Neural cell (in vitro differentiated cells): ENCODE results near the gene SLC12A1. TPM values are rescaled to one million over a fixed set of nuclear protein-coding genes. Genes with fewer than 3 reads are reported as not detected.

Source experiments
- H2AFZ ChIP-seq: fragments of 200-600, 300-800 bp; sonication (generic), shearing (Covaris generic); 2 replicates; pipeline ENCODE4 v1.6.0; 2014; ENCODE audit warnings: low read depth, mild to moderate bottlenecking, antibody characterized with exemption, low read length, moderate library complexity
- H3F3A ChIP-seq: fragments of 200-600 bp; shearing (Covaris generic); 2 replicates; pipeline ENCODE4 v1.6.1; 2016; ENCODE audit warnings: mild to moderate bottlenecking, moderate library complexity, mixed read lengths, antibody characterized with exemption, low read length; ENCODE audit not compliant: insufficient read depth, poor library complexity, severe bottlenecking
- H3K27ac ChIP-seq: fragments of 200-600, 300-800 bp; sonication (generic), shearing (Covaris generic); 2 replicates; pipeline ENCODE4 v1.5.1; 2014; ENCODE audit warnings: mild to moderate bottlenecking, low read length, moderate library complexity
- H3K27me3 ChIP-seq: fragments of 300-800, 200-600 bp; sonication (generic), shearing (Covaris generic); 2 replicates; pipeline ENCODE4 v1.6.0; 2014; ENCODE audit warnings: mild to moderate bottlenecking, low read depth, low read length, moderate library complexity; ENCODE audit not compliant: insufficient read depth
- H3K36me3 ChIP-seq: fragments of 300-800, 200-600 bp; sonication (generic), shearing (Covaris generic); 2 replicates; pipeline ENCODE4 v1.5.1; 2014; ENCODE audit warnings: mild to moderate bottlenecking, antibody characterized with exemption, low read length, moderate library complexity; ENCODE audit not compliant: insufficient read depth
- H3K4me2 ChIP-seq: fragments of 300-800, 200-600 bp; sonication (generic), shearing (Covaris generic); 2 replicates; pipeline ENCODE4 v1.6.0; 2014; ENCODE audit warnings: mild to moderate bottlenecking, low read length
- H3K4me3 ChIP-seq: fragments of 300-800, 200-600 bp; sonication (generic), shearing (Covaris generic); 2 replicates; pipeline ENCODE4 v1.5.1; 2014; ENCODE audit warnings: mild to moderate bottlenecking, low read length, moderate library complexity
- H3K79me2 ChIP-seq: fragments of 200-600 bp; shearing (Covaris generic); replicated peaks from 2 replicates; pipeline ENCODE4 v1.6.0; 2014; ENCODE audit warnings: mild to moderate bottlenecking, low read length, moderate library complexity; ENCODE audit not compliant: insufficient read depth
- H3K9ac ChIP-seq: fragments of 300-800, 200-600 bp; sonication (generic), shearing (Covaris generic); 2 replicates; pipeline ENCODE4 v1.6.1; 2016; ENCODE audit warnings: mild to moderate bottlenecking, low read length, mixed read lengths
- H3K9me2 ChIP-seq: fragments of 200-600 bp; shearing (Covaris generic); 2 replicates; pipeline ENCODE4 v1.6.1; 2016; ENCODE audit warnings: mild to moderate bottlenecking, low read length, mixed read lengths; ENCODE audit not compliant: insufficient read depth
- H3K9me3 ChIP-seq: fragments of 200-600, 300-800 bp; sonication (generic), shearing (Covaris generic); 2 replicates; pipeline ENCODE4 v1.6.1; 2016; ENCODE audit warnings: mild to moderate bottlenecking, mixed run types, low read length, moderate library complexity, mixed read lengths
- H4K20me1 ChIP-seq: fragments of 200-600 bp; shearing (Covaris generic); 2 replicates; pipeline ENCODE4 v1.6.1; 2016; ENCODE audit warnings: mild to moderate bottlenecking, mixed run types; ENCODE audit not compliant: insufficient read depth
- EP300 ChIP-seq: fragments of 450-650 bp; conservative IDR thresholded peaks from 2 replicates; pipeline ENCODE4 v1.6.1; 2014; ENCODE audit warnings: antibody characterized with exemption, mild to moderate bottlenecking, moderate library complexity; ENCODE audit not compliant: poor library complexity, severe bottlenecking
- EZH2 ChIP-seq: fragments of 200-600, 300-800 bp; shearing (Covaris generic), sonication (generic); IDR thresholded peaks from 2 replicates; pipeline ENCODE4 v1.6.1; 2014; ENCODE audit warnings: antibody characterized with exemption, low read length, borderline replicate concordance, mild to moderate bottlenecking; ENCODE audit not compliant: insufficient read depth, poor library complexity, severe bottlenecking
- MXI1 ChIP-seq: fragments of 450-650 bp; conservative IDR thresholded peaks from 2 replicates; pipeline ENCODE4 v1.6.1; 2014; ENCODE audit warnings: antibody characterized with exemption, mild to moderate bottlenecking; ENCODE audit not compliant: poor library complexity, severe bottlenecking
- POLR2AphosphoS5 ChIP-seq: IDR thresholded peaks from 2 replicates; pipeline ENCODE4 v1.6.1; 2012
- RAD21 ChIP-seq: fragments of 450-650 bp; conservative IDR thresholded peaks from 2 replicates; pipeline ENCODE4 v1.6.1; 2014; ENCODE audit warnings: antibody characterized with exemption, mild to moderate bottlenecking, moderate library complexity
- SMC3 ChIP-seq: fragments of 450-650 bp; conservative IDR thresholded peaks from 2 replicates; pipeline ENCODE4 v1.6.1; 2014; ENCODE audit warnings: antibody characterized with exemption, mild to moderate bottlenecking, moderate library complexity; ENCODE audit not compliant: poor library complexity
- TAF1 ChIP-seq: IDR thresholded peaks from 2 replicates; pipeline ENCODE4 v1.6.1; 2012; ENCODE audit warnings: low read depth
- polyA plus RNA-seq: library from polyadenylated mRNA; depleted of rRNA; stranded (reverse); fragments of >200 nt; gene quantifications from 2 replicates; pipeline ENCODE4 v1.2.3, GENCODE V29; 2014
- TF ChIP-seq, protein P1 (sequence below): IDR thresholded peaks from 2 replicates; pipeline ENCODE4 v1.6.1; 2012; ENCODE audit warnings: borderline replicate concordance
- TF ChIP-seq, protein P2 (sequence below): fragments of 450-650 bp; IDR thresholded peaks from 2 replicates; pipeline ENCODE4 v1.5.1; 2014; ENCODE audit warnings: antibody characterized with exemption, mild to moderate bottlenecking, moderate library complexity; ENCODE audit not compliant: poor library complexity, severe bottlenecking

SLC12A1 gene
- polyA plus RNA-seq, 1 donor from 2014 or later: 0.67 TPM

DNA sequence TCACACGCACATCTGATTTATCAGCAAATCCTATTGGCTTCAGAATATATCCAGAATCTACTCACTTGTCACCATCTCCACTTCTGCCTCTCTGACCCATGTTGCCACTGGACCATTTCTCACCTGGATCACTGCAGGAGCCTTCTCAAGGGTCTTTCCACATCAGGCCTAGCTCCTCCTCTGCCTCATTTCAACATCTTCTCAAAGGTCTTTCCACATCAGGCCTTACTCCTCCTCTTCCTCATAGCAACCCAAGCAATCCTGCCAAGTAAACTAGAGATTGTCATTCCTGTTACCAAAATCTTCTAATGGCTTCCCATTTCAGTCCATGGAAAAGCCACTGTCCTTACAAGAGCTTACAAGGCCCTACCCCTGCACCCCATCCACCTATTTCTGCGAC, 107.1 kb downstream of the SLC12A1 start:
- Histone ChIP-seq H3K79me2 (no peaks in the 10 kb centered on the region), H3K27me3 (no peaks in the 10 kb centered on the region), H3K4me2 (no peak overlapping the region), H3K9me3 (no peaks in the 10 kb centered on the region), H3K27ac (no peak overlapping the region), H3K36me3 (no peaks in the 10 kb centered on the region), H3F3A (no peaks in the 10 kb centered on the region), H2AFZ (no peak overlapping the region), H3K9me2 (no peaks in the 10 kb centered on the region), H3K9ac (no peak overlapping the region), H3K4me3 (no peak overlapping the region), H4K20me1 (no peaks in the 10 kb centered on the region)
- no peak for TF ChIP-seq TAF1
- TF ChIP-seq POLR2AphosphoS5: no peak
- no peak for TF ChIP-seq SMC3
- TF ChIP-seq, protein P1, sequence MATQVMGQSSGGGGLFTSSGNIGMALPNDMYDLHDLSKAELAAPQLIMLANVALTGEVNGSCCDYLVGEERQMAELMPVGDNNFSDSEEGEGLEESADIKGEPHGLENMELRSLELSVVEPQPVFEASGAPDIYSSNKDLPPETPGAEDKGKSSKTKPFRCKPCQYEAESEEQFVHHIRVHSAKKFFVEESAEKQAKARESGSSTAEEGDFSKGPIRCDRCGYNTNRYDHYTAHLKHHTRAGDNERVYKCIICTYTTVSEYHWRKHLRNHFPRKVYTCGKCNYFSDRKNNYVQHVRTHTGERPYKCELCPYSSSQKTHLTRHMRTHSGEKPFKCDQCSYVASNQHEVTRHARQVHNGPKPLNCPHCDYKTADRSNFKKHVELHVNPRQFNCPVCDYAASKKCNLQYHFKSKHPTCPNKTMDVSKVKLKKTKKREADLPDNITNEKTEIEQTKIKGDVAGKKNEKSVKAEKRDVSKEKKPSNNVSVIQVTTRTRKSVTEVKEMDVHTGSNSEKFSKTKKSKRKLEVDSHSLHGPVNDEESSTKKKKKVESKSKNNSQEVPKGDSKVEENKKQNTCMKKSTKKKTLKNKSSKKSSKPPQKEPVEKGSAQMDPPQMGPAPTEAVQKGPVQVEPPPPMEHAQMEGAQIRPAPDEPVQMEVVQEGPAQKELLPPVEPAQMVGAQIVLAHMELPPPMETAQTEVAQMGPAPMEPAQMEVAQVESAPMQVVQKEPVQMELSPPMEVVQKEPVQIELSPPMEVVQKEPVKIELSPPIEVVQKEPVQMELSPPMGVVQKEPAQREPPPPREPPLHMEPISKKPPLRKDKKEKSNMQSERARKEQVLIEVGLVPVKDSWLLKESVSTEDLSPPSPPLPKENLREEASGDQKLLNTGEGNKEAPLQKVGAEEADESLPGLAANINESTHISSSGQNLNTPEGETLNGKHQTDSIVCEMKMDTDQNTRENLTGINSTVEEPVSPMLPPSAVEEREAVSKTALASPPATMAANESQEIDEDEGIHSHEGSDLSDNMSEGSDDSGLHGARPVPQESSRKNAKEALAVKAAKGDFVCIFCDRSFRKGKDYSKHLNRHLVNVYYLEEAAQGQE: no peak
- TF ChIP-seq MXI1: no peak
- TF ChIP-seq EP300: no peak
- TF ChIP-seq EZH2: no peak
- TF ChIP-seq, protein P2, sequence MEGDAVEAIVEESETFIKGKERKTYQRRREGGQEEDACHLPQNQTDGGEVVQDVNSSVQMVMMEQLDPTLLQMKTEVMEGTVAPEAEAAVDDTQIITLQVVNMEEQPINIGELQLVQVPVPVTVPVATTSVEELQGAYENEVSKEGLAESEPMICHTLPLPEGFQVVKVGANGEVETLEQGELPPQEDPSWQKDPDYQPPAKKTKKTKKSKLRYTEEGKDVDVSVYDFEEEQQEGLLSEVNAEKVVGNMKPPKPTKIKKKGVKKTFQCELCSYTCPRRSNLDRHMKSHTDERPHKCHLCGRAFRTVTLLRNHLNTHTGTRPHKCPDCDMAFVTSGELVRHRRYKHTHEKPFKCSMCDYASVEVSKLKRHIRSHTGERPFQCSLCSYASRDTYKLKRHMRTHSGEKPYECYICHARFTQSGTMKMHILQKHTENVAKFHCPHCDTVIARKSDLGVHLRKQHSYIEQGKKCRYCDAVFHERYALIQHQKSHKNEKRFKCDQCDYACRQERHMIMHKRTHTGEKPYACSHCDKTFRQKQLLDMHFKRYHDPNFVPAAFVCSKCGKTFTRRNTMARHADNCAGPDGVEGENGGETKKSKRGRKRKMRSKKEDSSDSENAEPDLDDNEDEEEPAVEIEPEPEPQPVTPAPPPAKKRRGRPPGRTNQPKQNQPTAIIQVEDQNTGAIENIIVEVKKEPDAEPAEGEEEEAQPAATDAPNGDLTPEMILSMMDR: no peak
- no peak for TF ChIP-seq RAD21

DNA sequence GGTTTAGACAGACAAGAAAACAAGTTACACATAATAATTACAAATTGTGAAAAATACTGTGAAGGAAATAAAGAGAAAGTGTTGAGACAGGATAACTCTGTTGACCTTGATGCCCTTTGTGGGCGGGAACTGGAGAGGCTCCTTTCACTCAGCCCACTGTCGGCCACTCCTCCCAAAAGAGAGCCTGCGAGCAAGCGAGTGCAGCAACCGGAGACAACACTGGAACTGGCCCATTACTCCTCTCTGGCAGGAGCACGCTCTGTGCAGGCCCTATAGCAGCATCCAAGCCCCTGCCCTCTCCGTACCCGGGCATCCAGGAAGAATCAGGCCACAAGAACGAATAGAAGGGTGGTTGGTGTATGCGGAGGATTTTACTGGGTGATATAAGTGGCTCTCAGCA, 108.9 kb downstream of the SLC12A1 start:
- no peak overlapping the region for H3K27ac ChIP-seq
- TF ChIP-seq, protein P2: no peak
- TF ChIP-seq TAF1: no peak
- no peak for TF ChIP-seq SMC3
- TF ChIP-seq, protein P1: no peak
- H3K9ac ChIP-seq: no peak overlapping the region
- H2AFZ ChIP-seq: no peak overlapping the region
- H3K4me2 ChIP-seq: no peak overlapping the region
- H3K79me2 ChIP-seq: no peaks in the 10 kb centered on the region
- H3K9me3 ChIP-seq: no peaks in the 10 kb centered on the region
- no peak overlapping the region for H3K4me3 ChIP-seq
- no peaks in the 10 kb centered on the region for H3F3A ChIP-seq
- no peaks in the 10 kb centered on the region for H3K36me3 ChIP-seq
- no peaks in the 10 kb centered on the region for H3K27me3 ChIP-seq
- no peaks in the 10 kb centered on the region for H4K20me1 ChIP-seq
- no peaks in the 10 kb centered on the region for H3K9me2 ChIP-seq
